ENCODE results near the gene TRIO.

The TRIO gene

GRCh38 chr5:14460844-14461398, 317.8 kb downstream of the TRIO start:
- DNase-seq (ENCODE audit: low spot score): no peak

- DNase-seq (ENCODE audit: low spot score): no peak
Measured at GRCh38 chr5:14462681-14463080, 319.5 kb downstream of the TRIO start.

GRCh38 chr5:14463629-14464028, 320.5 kb downstream of the TRIO start:
- no peak for DNase-seq (ENCODE audit: low spot score)

GRCh38 chr5:14464096-14464495, 321.0 kb downstream of the TRIO start:
- no peak for DNase-seq (ENCODE audit: low spot score)

GRCh38 chr5:14464671-14465070, 321.5 kb downstream of the TRIO start:
- DNase-seq (ENCODE audit: low spot score): no peak

- DNase-seq (ENCODE audit: low spot score): no peak
Measured at GRCh38 chr5:14465116-14465515, 322.0 kb downstream of the TRIO start.

- no peak for DNase-seq (ENCODE audit: low spot score)
Measured at GRCh38 chr5:14465776-14466175, 322.6 kb downstream of the TRIO start.

- DNase-seq (ENCODE audit: low spot score): no peak
Measured at GRCh38 chr5:14467251-14467650, 324.1 kb downstream of the TRIO start.

GRCh38 chr5:14467886-14468285, 324.7 kb downstream of the TRIO start:
- no peak for DNase-seq (ENCODE audit: low spot score)

GRCh38 chr5:14469551-14470377, 326.6 kb downstream of the TRIO start:
- DNase-seq (ENCODE audit: low spot score): no peak

- DNase-seq (ENCODE audit: low spot score): no peak
Measured at GRCh38 chr5:14471507-14471906, 328.4 kb downstream of the TRIO start.

GRCh38 chr5:14472986-14473567, 329.9 kb downstream of the TRIO start:
- DNase-seq (ENCODE audit: low spot score): no peak

GRCh38 chr5:14475045-14475444, 331.9 kb downstream of the TRIO start:
- no peak for DNase-seq (ENCODE audit: low spot score)

- no peak for DNase-seq (ENCODE audit: low spot score)
Measured at GRCh38 chr5:14476786-14477435, 333.8 kb downstream of the TRIO start.

- no peak for DNase-seq (ENCODE audit: low spot score)
Measured at GRCh38 chr5:14479143-14479696, 336.1 kb downstream of the TRIO start.

GRCh38 chr5:14481349-14481748, 338.2 kb downstream of the TRIO start:
- DNase-seq (ENCODE audit: low spot score): no peak

GRCh38 chr5:14482085-14482484, 338.9 kb downstream of the TRIO start:
- DNase-seq (ENCODE audit: low spot score): no peak

- no peak for DNase-seq (ENCODE audit: low spot score)
Measured at GRCh38 chr5:14483504-14484157, 340.5 kb downstream of the TRIO start.

GRCh38 chr5:14486486-14486885, 343.3 kb downstream of the TRIO start:
- no peak for DNase-seq (ENCODE audit: low spot score)

GRCh38 chr5:14486996-14487896, 344.1 kb downstream of the TRIO start:
- DNase-seq (ENCODE audit: low spot score): no peak
